Stimulated activated CD4-positive, alpha-beta T cell treated with anti-CD3 and anti-CD28 coated beads, TNF-alpha, amount 100 ng/mL, for 4 hours (primary cell): ENCODE measurements around the gene SPATA31D3.
"Not testable (repeated sequence)": the region's sequence is repeated elsewhere in the genome, so short reads cannot be mapped to it uniquely, and the experiment has no call there.

Source experiments
- DNase-seq, 3 experiments: peaks; one replicate each; pipeline ENCODE4 v3.0.0-alpha.2; 2020; ENCODE audit warnings: low read depth in 3 of 3

SPATA31D3 gene

GRCh38 chr9:81943393-81943792 is at the start of gene SPATA31D3:
SPATA31D3 (plus strand) TSS chr9:81943500; CDS start chr9:81943586, 86 bp downstream.
- not testable (repeated sequence) for DNase-seq

GRCh38 chr9:81893929-81894328 is 49.4 kb upstream of the SPATA31D3 start:
- no peak for DNase-seq

- DNase-seq: no peak
Observed at GRCh38 chr9:81894891-81895290, 48.4 kb upstream of the SPATA31D3 start.

- DNase-seq: no peak
Observed at GRCh38 chr9:81896070-81896469, 47.2 kb upstream of the SPATA31D3 start.

GRCh38 chr9:81898851-81899250 is 44.4 kb upstream of the SPATA31D3 start:
- DNase-seq: no peak

GRCh38 chr9:81902196-81902595 is 41.1 kb upstream of the SPATA31D3 start:
- no peak for DNase-seq

- no peak for DNase-seq
Observed at GRCh38 chr9:81902626-81903025, 40.7 kb upstream of the SPATA31D3 start.

- DNase-seq: no peak
Observed at GRCh38 chr9:81906671-81907070, 36.6 kb upstream of the SPATA31D3 start.

GRCh38 chr9:81912135-81912534 is 31.2 kb upstream of the SPATA31D3 start:
- DNase-seq: no peak

GRCh38 chr9:81915801-81916505 is 27.3 kb upstream of the SPATA31D3 start:
- DNase-seq: no peak

GRCh38 chr9:81918507-81918906 is 24.8 kb upstream of the SPATA31D3 start:
- DNase-seq: not testable (repeated sequence)

GRCh38 chr9:81928305-81928704 is 15.0 kb upstream of the SPATA31D3 start, which contains the start of gene SPATA31D4:
SPATA31D4 (plus strand) TSS chr9:81928428; CDS start chr9:81928514, 86 bp downstream.
- DNase-seq: not testable (repeated sequence)

- not testable (repeated sequence) for DNase-seq
Observed at GRCh38 chr9:81930147-81930546, 13.2 kb upstream of the SPATA31D3 start.

GRCh38 chr9:81933547-81933946 is 9.8 kb upstream of the SPATA31D3 start:
- DNase-seq: not testable (repeated sequence)

GRCh38 chr9:81948650-81949049 is 5.3 kb downstream of the SPATA31D3 start:
- DNase-seq: not testable (repeated sequence)

GRCh38 chr9:81953096-81953495 is 9.8 kb downstream of the SPATA31D3 start:
- no peak for DNase-seq

- no peak for DNase-seq
Observed at GRCh38 chr9:81955625-81956024, 12.3 kb downstream of the SPATA31D3 start.

GRCh38 chr9:81964218-81965171 is 21.2 kb downstream of the SPATA31D3 start:
- DNase-seq: no peak

- DNase-seq: no peak
Observed at GRCh38 chr9:81968026-81968425, 24.7 kb downstream of the SPATA31D3 start.

- no peak for DNase-seq
Observed at GRCh38 chr9:81969971-81970370, 26.7 kb downstream of the SPATA31D3 start.

- DNase-seq: no peak
Observed at GRCh38 chr9:81971727-81972126, 28.4 kb downstream of the SPATA31D3 start.

- no peak for DNase-seq
Observed at GRCh38 chr9:81974764-81975163, 31.5 kb downstream of the SPATA31D3 start.

GRCh38 chr9:81976351-81976750 is 33.1 kb downstream of the SPATA31D3 start:
- no peak for DNase-seq
